Measurements from ENCODE around the gene APMAP. TPM values are rescaled to one million over a fixed set of nuclear protein-coding genes. Genes with fewer than 3 reads are reported as not detected.
A peak's percentile ranks its signal among the peaks of the same experiment; 100 is the strongest.
"Not testable (repeated sequence)": the region's sequence is repeated elsewhere in the genome, so short reads cannot be mapped to it uniquely, and the experiment has no call there.

Gene APMAP
- total and polyA plus RNA-seq, 7 donors = 9.6 to 55.8 (median 25.7) TPM

GRCh38 chr20:24949756-24950127, 42.8 kb downstream of the APMAP start:
- H3K4me1 ChIP-seq = no peaks in the 10 kb centered on the region
- peaks cover 0 to 7% (median 1%) of the 10 kb centered on the region in 4 donors for H3K9me3 ChIP-seq
- TF ChIP-seq CTCF (IDR thresholded peaks at IDR 0.05) = no peak
- no peak for TF ChIP-seq POLR2A (IDR thresholded peaks at IDR 0.05)
- 36 to 60% methylated on average over 6 of the region's 6 CpGs for WGBS, 2 donors
- peak; percentile 40 for DNase-seq
- intact Hi-C loops (cut with DNase I) = no loop called here
- H3K36me3 ChIP-seq = no peaks in the 10 kb centered on the region
- H3K27ac ChIP-seq = no peak overlapping the region
- peaks cover 0 to 10% (median 5%) of the 10 kb centered on the region in 3 donors for H3K27me3 ChIP-seq
- H3K4me3 ChIP-seq = no peak overlapping the region

- DNase-seq = peak; percentile 66
- Histone ChIP-seq H3K36me3 (no peaks in the 10 kb centered on the region), H3K27me3 (peaks cover 0 to 10% (median 5%) of the 10 kb centered on the region in 3 donors), H3K4me3 (peak within 1 kb of the TSS in 1 of 4 donors; percentile 5), H3K4me1 (no peaks in the 10 kb centered on the region), H3K27ac (peak within 1 kb of the TSS in 1 of 4 donors; percentile 10), H3K9me3 (peaks cover 0 to 7% (median 1%) of the 10 kb centered on the region in 4 donors)
- intact Hi-C loops (cut with DNase I) = no loop called here
- TF ChIP-seq EP300 (IDR thresholded peaks at IDR 0.05) (no peak), POLR2A (IDR thresholded peaks at IDR 0.05) (no peak), CTCF (IDR thresholded peaks at IDR 0.05) (no peak), POLR2AphosphoS5 (IDR thresholded peaks at IDR 0.05) (no peak)
- WGBS, 2 donors = 68 to 76% methylated on average over 20 of the region's 20 CpGs
These were observed 43.4 kb downstream of the APMAP start, which contains the start of gene CST7 for GRCh38 chr20:24948939-24949679. TSS of gene CST7 (plus strand) at chr20:24949269. CDS start at chr20:24949506, 237 bp downstream.

GRCh38 chr20:24948396-24948938, 44.1 kb downstream of the APMAP start:
- H3K4me1 ChIP-seq; H3K4me3 ChIP-seq; H3K36me3 ChIP-seq; H3K27ac ChIP-seq; intact Hi-C loops (cut with DNase I); H3K9me3 ChIP-seq: not testable (repeated sequence)
- H3K27me3 ChIP-seq = peaks cover 0 to 10% (median 5%) of the 10 kb centered on the region in 3 donors
- WGBS, 2 donors = 73 to 85% methylated on average over 4 of the region's 4 CpGs
- peak; percentile 44 for DNase-seq

- H3K4me3 ChIP-seq; H3K4me1 ChIP-seq; intact Hi-C loops (cut with DNase I); H3K27ac ChIP-seq; H3K36me3 ChIP-seq; DNase-seq; H3K27me3 ChIP-seq; H3K9me3 ChIP-seq: not testable (repeated sequence)
- WGBS, 2 donors = 82 to 83% methylated on average over 1 of the region's 1 CpG
These were observed 46.2 kb downstream of the APMAP start for GRCh38 chr20:24946376-24946775.

- TF ChIP-seq POLR2A (IDR thresholded peaks at IDR 0.05) = no peak
- TF ChIP-seq EP300 (IDR thresholded peaks at IDR 0.05) = no peak
- no peak for TF ChIP-seq CTCF (IDR thresholded peaks at IDR 0.05)
- TF ChIP-seq POLR2AphosphoS5 (IDR thresholded peaks at IDR 0.05) = no peak
- H3K4me3 ChIP-seq = no peak overlapping the region
- H3K4me1 ChIP-seq = no peaks in the 10 kb centered on the region
- intact Hi-C loops (cut with DNase I) = no loop called here
- peaks cover 0 to 7% (median 3%) of the 10 kb centered on the region in 4 donors for H3K9me3 ChIP-seq
- WGBS, 2 donors = 75% methylated on average over 3 of the region's 3 CpGs
- no peaks in the 10 kb centered on the region for H3K27me3 ChIP-seq
- no peaks in the 10 kb centered on the region for H3K36me3 ChIP-seq
- DNase-seq = no peak
- no peak overlapping the region for H3K27ac ChIP-seq
These were observed 48.8 kb downstream of the APMAP start for GRCh38 chr20:24943731-24944130.
